ENCODE data around the gene SNX4.

Gene SNX4

GRCh38 chr3:125461896-125462295 lies 58.1 kb downstream of the SNX4 start:
- TF ChIP-seq CTCF (conservative IDR thresholded peaks at IDR 0.05), result no peak
- TF ChIP-seq ZFX (IDR thresholded peaks at IDR 0.05), result no peak

GRCh38 chr3:125460233-125460632 lies 59.8 kb downstream of the SNX4 start:
- TF ChIP-seq ZFX (IDR thresholded peaks at IDR 0.05), result no peak

More at GRCh38 chr3:125461896-125462295, 58.1 kb downstream of the SNX4 start:
- H3K27ac ChIP-seq, result no peak overlapping the region

GRCh38 chr3:125443923-125444322 lies 76.1 kb downstream of the SNX4 start:
- TF ChIP-seq CTCF (conservative IDR thresholded peaks at IDR 0.05), result no peak
- TF ChIP-seq ZFX (IDR thresholded peaks at IDR 0.05), result no peak
- H3K27ac ChIP-seq, result no peak overlapping the region

More at GRCh38 chr3:125460233-125460632, 59.8 kb downstream of the SNX4 start:
- H3K27ac ChIP-seq, result no peak overlapping the region

- TF ChIP-seq ZFX (IDR thresholded peaks at IDR 0.05) (no peak), CTCF (conservative IDR thresholded peaks at IDR 0.05) (no peak)
- no peak overlapping the region for H3K27ac ChIP-seq
These were observed 77.5 kb downstream of the SNX4 start for GRCh38 chr3:125442506-125442905.

- no peak overlapping the region for H3K27ac ChIP-seq
- no peak for TF ChIP-seq ZFX (IDR thresholded peaks at IDR 0.05)
These were observed 79.0 kb downstream of the SNX4 start for GRCh38 chr3:125440970-125441369.

- H3K27ac ChIP-seq, result no peak overlapping the region
- TF ChIP-seq ZFX (IDR thresholded peaks at IDR 0.05) (no peak), CTCF (conservative IDR thresholded peaks at IDR 0.05) (no peak)
These were observed 79.4 kb downstream of the SNX4 start for GRCh38 chr3:125440559-125440955.

- peak; percentile 99 for TF ChIP-seq CTCF (conservative IDR thresholded peaks at IDR 0.05)
- no peak for TF ChIP-seq ZFX (IDR thresholded peaks at IDR 0.05)
- H3K27ac ChIP-seq, result no peak overlapping the region
These were observed 82.2 kb downstream of the SNX4 start for GRCh38 chr3:125437631-125438435.

- TF ChIP-seq ZFX (IDR thresholded peaks at IDR 0.05) (no peak), CTCF (conservative IDR thresholded peaks at IDR 0.05) (no peak)
These were observed 83.1 kb downstream of the SNX4 start for GRCh38 chr3:125436921-125437320.

More at GRCh38 chr3:125436921-125437320, 83.1 kb downstream of the SNX4 start:
- no peak overlapping the region for H3K27ac ChIP-seq

Measured in C4-2B (cell line).